ENCODE measurements around the gene GSTP1. TPM values are rescaled to one million over a fixed set of nuclear protein-coding genes. Genes with fewer than 3 reads are reported as not detected.

The GSTP1 gene
- total RNA-seq, 1 experiment from 2014 or later, result 1,799 TPM

DNA sequence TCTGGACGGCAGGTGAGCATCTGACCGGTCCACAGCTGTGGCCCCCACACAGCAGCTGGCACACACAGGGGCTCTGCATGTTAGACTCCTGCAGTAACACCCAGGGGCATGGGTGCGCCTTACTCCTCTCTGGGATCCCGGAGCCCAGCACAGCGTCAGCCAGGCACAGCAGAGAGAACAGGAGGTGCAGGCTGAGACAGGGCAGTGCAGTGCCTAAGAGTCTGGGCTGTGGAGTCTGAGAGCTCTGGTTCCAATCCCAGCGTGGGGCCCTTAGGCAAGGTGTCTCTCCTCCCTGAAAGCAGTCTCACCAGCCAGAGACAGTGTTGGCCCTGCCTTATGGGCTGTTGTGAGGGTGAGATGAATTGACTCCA lies 43.8 kb downstream of the GSTP1 start:
- peaks cover 11% of the 10 kb centered on the region for H3K4me1 ChIP-seq
- H3K27me3 ChIP-seq (replicated peaks; ENCODE audit: control insufficient read depth, insufficient read depth, low read length), result no peaks in the 10 kb centered on the region
- peak overlapping the region; percentile 17 for H3K4me3 Mint-ChIP-seq (ENCODE audit: unreplicated experiment)
- ChIA-PET CTCF (interaction anchor here (0.7 to 1.0 kb wide), 3 partner anchors 72 to 246 kb away, joined by 3 read pairs; no protein-coding TSS in a partner anchor), POLR2A (no interaction called here)
- DNase-seq, result no peak
- H3K36me3 ChIP-seq (ENCODE audit: control insufficient read depth, insufficient read depth, low read length), result no peaks in the 10 kb centered on the region
- no peaks in the 10 kb centered on the region for H3K27me3 Mint-ChIP-seq (ENCODE audit: insufficient read depth, unreplicated experiment)
- peaks cover 9% of the 10 kb centered on the region for H3K9me3 Mint-ChIP-seq (ENCODE audit: unreplicated experiment)
- TF ChIP-seq, protein P1, sequence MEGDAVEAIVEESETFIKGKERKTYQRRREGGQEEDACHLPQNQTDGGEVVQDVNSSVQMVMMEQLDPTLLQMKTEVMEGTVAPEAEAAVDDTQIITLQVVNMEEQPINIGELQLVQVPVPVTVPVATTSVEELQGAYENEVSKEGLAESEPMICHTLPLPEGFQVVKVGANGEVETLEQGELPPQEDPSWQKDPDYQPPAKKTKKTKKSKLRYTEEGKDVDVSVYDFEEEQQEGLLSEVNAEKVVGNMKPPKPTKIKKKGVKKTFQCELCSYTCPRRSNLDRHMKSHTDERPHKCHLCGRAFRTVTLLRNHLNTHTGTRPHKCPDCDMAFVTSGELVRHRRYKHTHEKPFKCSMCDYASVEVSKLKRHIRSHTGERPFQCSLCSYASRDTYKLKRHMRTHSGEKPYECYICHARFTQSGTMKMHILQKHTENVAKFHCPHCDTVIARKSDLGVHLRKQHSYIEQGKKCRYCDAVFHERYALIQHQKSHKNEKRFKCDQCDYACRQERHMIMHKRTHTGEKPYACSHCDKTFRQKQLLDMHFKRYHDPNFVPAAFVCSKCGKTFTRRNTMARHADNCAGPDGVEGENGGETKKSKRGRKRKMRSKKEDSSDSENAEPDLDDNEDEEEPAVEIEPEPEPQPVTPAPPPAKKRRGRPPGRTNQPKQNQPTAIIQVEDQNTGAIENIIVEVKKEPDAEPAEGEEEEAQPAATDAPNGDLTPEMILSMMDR (IDR thresholded peaks at IDR 0.05; ENCODE audit: insufficient read depth in 1 of 2, low read depth in 1 of 2, low read length in 1 of 2, severe bottlenecking in 1 of 2, unreplicated experiment in 1 of 2), result no peak
- no peak overlapping the region for H3K27ac Mint-ChIP-seq (ENCODE audit: unreplicated experiment)
- H3K9me3 ChIP-seq, result no peaks in the 10 kb centered on the region
- H3K4me3 ChIP-seq (ENCODE audit: low read depth, low read length), result no peak overlapping the region
- intact Hi-C loops (cut with micrococcal nuclease; ENCODE audit: unreplicated experiment), result no loop called here
- H3K4me1 Mint-ChIP-seq (ENCODE audit: low read depth, unreplicated experiment), result peaks cover 7% of the 10 kb centered on the region
- H3K36me3 Mint-ChIP-seq (ENCODE audit: insufficient read depth, unreplicated experiment), result peaks cover 26% of the 10 kb centered on the region
- no TSS peak for BruUV-seq (replicated peaks)

DNA sequence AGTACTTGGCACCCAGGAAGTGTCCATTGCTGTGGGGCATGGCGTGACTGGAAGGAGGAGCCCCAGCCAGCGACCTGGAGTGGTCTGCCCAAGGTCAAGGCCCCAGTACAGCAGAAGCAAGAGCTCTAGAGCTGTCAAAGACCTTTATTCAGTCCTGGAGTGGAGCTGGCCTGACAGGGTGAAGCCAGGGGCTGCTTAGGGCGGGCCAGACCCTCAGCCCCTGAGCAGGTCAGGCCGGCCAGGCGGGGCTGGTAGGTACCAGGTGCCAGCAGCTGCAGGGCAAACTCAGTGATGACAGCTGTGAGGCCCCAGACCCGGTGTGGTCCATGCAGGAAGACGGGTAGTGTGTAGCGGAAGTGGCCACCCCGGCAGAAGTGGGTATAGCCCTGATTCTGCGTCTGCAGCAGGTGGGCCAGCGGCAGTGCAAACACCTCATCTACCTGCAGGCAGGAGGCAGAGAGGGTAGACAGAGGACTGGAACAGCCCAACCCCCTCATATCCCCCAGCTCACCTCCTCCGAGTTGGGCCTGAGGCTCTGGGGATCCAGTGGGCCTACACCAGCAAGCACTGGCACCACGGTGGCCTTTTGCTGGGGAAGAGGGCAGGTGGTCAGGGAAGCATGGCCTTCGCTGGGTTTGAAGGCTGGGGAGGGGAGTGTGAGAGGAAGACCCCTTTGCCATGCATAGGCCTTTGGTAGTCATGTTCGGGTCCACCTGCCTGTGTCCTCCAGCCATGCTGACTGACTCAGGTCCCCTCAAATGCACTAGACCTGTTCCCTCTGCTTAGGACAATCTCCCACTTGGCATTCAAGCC lies 44.4 kb downstream of the GSTP1 start:
- Histone ChIP-seq H3K4me1 (peaks cover 11% of the 10 kb centered on the region), H3K4me3 (ENCODE audit: low read depth, low read length) (no peak overlapping the region), H3K27me3 (replicated peaks; ENCODE audit: control insufficient read depth, insufficient read depth, low read length) (no peaks in the 10 kb centered on the region), H3K9me3 (no peaks in the 10 kb centered on the region), H3K36me3 (ENCODE audit: control insufficient read depth, insufficient read depth, low read length) (no peaks in the 10 kb centered on the region)
- peak overlapping the region; percentile 17 for H3K4me3 Mint-ChIP-seq (ENCODE audit: unreplicated experiment)
- no peaks in the 10 kb centered on the region for H3K27me3 Mint-ChIP-seq (ENCODE audit: insufficient read depth, unreplicated experiment)
- no TSS peak for BruUV-seq (replicated peaks)
- intact Hi-C loops (cut with micrococcal nuclease; ENCODE audit: unreplicated experiment), result no loop called here
- H3K9me3 Mint-ChIP-seq (ENCODE audit: unreplicated experiment), result peaks cover 9% of the 10 kb centered on the region
- H3K27ac Mint-ChIP-seq (ENCODE audit: unreplicated experiment), result no peak overlapping the region
- POLR2A ChIA-PET, result no interaction called here
- CTCF ChIA-PET, result interaction anchor here (0.6 to 3.0 kb wide), 10 partner anchors 14 to 597 kb away, joined by 3 to 51 read pairs (median 3); no protein-coding TSS in a partner anchor
- TF ChIP-seq, protein P1 (IDR thresholded peaks at IDR 0.05; ENCODE audit: insufficient read depth in 1 of 2, low read depth in 1 of 2, low read length in 1 of 2, severe bottlenecking in 1 of 2, unreplicated experiment in 1 of 2), result no peak
- peaks cover 26% of the 10 kb centered on the region for H3K36me3 Mint-ChIP-seq (ENCODE audit: insufficient read depth, unreplicated experiment)
- H3K4me1 Mint-ChIP-seq (ENCODE audit: low read depth, unreplicated experiment), result peaks cover 7% of the 10 kb centered on the region
- no peak for DNase-seq

DNA sequence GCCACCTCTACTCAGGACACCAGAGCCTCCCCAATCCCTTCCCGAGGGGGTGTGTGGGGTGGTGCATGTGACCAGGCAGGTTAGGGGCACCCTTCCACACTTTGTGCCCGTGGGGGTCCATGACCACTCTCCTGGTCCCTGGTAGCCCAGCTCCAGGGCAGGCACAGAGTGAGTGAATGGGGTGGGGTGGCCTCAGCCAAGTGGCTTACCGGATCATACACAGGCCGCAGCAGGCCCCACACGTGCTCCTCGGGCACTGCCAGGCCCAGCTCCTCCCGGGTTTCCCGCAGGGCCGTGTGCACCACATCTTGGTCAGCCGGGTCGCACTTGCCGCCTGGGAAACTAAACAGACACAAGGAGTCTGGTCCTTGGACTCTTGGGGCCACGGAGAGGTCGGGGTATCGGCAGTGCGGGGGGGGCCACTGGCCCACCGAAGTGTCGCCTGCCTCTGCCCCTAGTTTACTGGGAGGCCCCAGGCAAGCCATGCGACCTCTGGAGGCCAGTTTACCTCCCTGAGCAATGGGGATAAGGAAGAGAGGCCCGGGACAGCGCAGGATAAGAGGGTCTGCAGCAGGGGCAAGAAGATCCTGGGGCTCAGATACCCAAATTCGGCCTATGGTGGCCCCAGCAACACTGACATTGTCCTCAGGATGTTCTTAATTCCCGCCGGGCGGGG lies 45.2 kb downstream of the GSTP1 start:
- peaks cover 9% of the 10 kb centered on the region for H3K9me3 Mint-ChIP-seq (ENCODE audit: unreplicated experiment)
- BruUV-seq (replicated peaks), result TSS peak; percentile 50
- H3K27me3 Mint-ChIP-seq (ENCODE audit: insufficient read depth, unreplicated experiment), result no peaks in the 10 kb centered on the region
- peaks cover 26% of the 10 kb centered on the region for H3K36me3 Mint-ChIP-seq (ENCODE audit: insufficient read depth, unreplicated experiment)
- Histone ChIP-seq H3K9me3 (no peaks in the 10 kb centered on the region), H3K27me3 (replicated peaks; ENCODE audit: control insufficient read depth, insufficient read depth, low read length) (no peaks in the 10 kb centered on the region), H3K4me3 (ENCODE audit: low read depth, low read length) (peak overlapping the region; percentile 60), H3K36me3 (ENCODE audit: control insufficient read depth, insufficient read depth, low read length) (no peaks in the 10 kb centered on the region), H3K4me1 (peaks cover 11% of the 10 kb centered on the region)
- TF ChIP-seq, protein P1 (IDR thresholded peaks at IDR 0.05; ENCODE audit: insufficient read depth in 1 of 2, low read depth in 1 of 2, low read length in 1 of 2, severe bottlenecking in 1 of 2, unreplicated experiment in 1 of 2), result no peak
- POLR2A ChIA-PET, result interaction anchor here (0.5 to 2.3 kb wide), 7 partner anchors 15 to 1113 kb away, joined by 3 to 12 read pairs (median 3); partner anchors contain the start of gene GSTP1
- H3K4me3 Mint-ChIP-seq (ENCODE audit: unreplicated experiment), result peak overlapping the region; percentile 76
- peaks cover 7% of the 10 kb centered on the region for H3K4me1 Mint-ChIP-seq (ENCODE audit: low read depth, unreplicated experiment)
- DNase-seq, result peak in 1 of 2 experiments; percentile 52
- H3K27ac Mint-ChIP-seq (ENCODE audit: unreplicated experiment), result no peak overlapping the region
- CTCF ChIA-PET, result interaction anchor here (0.6 to 3.0 kb wide), 31 partner anchors 9 to 598 kb away, joined by 3 to 51 read pairs (median 6); partner anchors contain the start of genes ACY3, ALDH3B2, GSTP1 and TBX10
- intact Hi-C loops (cut with micrococcal nuclease; ENCODE audit: unreplicated experiment), result loop anchor here (1.0 kb wide), 1 partner anchor 176 kb away; no protein-coding TSS in a partner anchor

All from Caco-2 (cell line).